K562 (cell line): ENCODE results near the gene COQ5. TPM values are rescaled to one million over a fixed set of nuclear protein-coding genes. Genes with fewer than 3 reads are reported as not detected.

ENCODE experiments used
- MTA3 ChIP-seq: fragments of 450-650 bp; formaldehyde crosslinking; IDR thresholded peaks from 2 replicates; pipeline ENCODE4 v1.6.1; 2017; ENCODE audit warnings: mild to moderate bottlenecking, borderline replicate concordance
- NR4A1 ChIP-seq, 2 experiments: fragments of 250-450 bp in 1 of 2; fragments of 450-650 bp in 1 of 2; sonication (Bioruptor Pico) in 1 of 2; IDR thresholded peaks; 2 replicates each; pipeline versions ENCODE4 v1.4.0 to v1.6.1; 2016 to 2020; ENCODE audit warnings: mild to moderate bottlenecking in 2 of 2, missing compliant biosample characterization in 1 of 2, missing genetic modification characterization in 1 of 2, moderate library complexity in 1 of 2
- POLR2A ChIP-seq: fragments of 450-650 bp; conservative IDR thresholded peaks from 2 replicates; pipeline ENCODE4 v1.6.1; 2016
- SIX5 ChIP-seq, 2 experiments: IDR thresholded peaks; 2 replicates each; pipeline ENCODE4 v1.6.1; 2011; ENCODE audit warnings: low read length in 2 of 2, borderline replicate concordance in 1 of 2, low read depth in 1 of 2, mild to moderate bottlenecking in 1 of 2, moderate library complexity in 1 of 2; ENCODE audit not compliant: insufficient read depth in 1 of 2
- STAT5B ChIP-seq: fragments of 250-450 bp; sonication (Bioruptor Pico); IDR thresholded peaks from 2 replicates; pipeline ENCODE4 v1.8.0; 2021; ENCODE audit warnings: mild to moderate bottlenecking, inconsistent platforms
- polyA plus RNA-seq, 8 experiments: library from polyadenylated mRNA; depleted of rRNA in 4 of 8; stranded (reverse) in 5 of 8; unstranded in 3 of 8; fragments of >200 nt; fragmentation: Nextera tagmentation in 2 of 8; fragmentation: Illumina TruSeq in 1 of 8; extraction: Ambion mirVana in 2 of 8; extraction: Trizol in 1 of 8; gene quantifications; 2 replicates each; pipeline versions ENCODE4 v1.2.1 to v1.2.3, GENCODE V29; 2011 to 2014; ENCODE audit warnings: inconsistent platforms in 1 of 8, missing spikeins in 1 of 8
- total RNA-seq, 7 experiments: library from RNA; depleted of rRNA in 6 of 7; stranded (reverse); fragments of >200 nt in 6 of 7; fragmentation: Illumina TruSeq in 2 of 7; extraction: Trizol in 2 of 7; gene quantifications; 2 replicates each; pipeline versions ENCODE4 v1.2.1 to v1.2.3, GENCODE V29; 2011 to 2021; ENCODE audit warnings: low replicate concordance in 1 of 7
- TF ChIP-seq, protein P1 (sequence below): sonication (generic); formaldehyde crosslinking; IDR thresholded peaks from 2 replicates; pipeline ENCODE4 v1.8.0; 2023; ENCODE audit warnings: missing genetic modification reagents, mild to moderate bottlenecking, borderline replicate concordance
- TF ChIP-seq, protein P2 (sequence below): fragments of 250-450 bp; sonication (Bioruptor Pico); IDR thresholded peaks from 2 replicates; pipeline ENCODE4 v1.8.0; 2021; ENCODE audit warnings: borderline replicate concordance, mild to moderate bottlenecking, moderate library complexity; ENCODE audit not compliant: poor library complexity, severe bottlenecking
- TF ChIP-seq, protein P3 (sequence below): fragments of 450-650 bp; conservative IDR thresholded peaks from 2 replicates; pipeline ENCODE4 v1.6.1; 2016; ENCODE audit warnings: missing genetic modification characterization, low read depth, mild to moderate bottlenecking, control low read depth, missing compliant biosample characterization
- TF ChIP-seq, protein P4 (sequence below), 2 experiments: fragments of 450-650 bp; IDR thresholded peaks; 2 replicates each; pipeline ENCODE4 v1.6.1; 2016
- TF ChIP-seq, protein P5 (sequence below): sonication (generic); formaldehyde crosslinking; IDR thresholded peaks from 2 replicates; pipeline ENCODE4 v1.8.0; 2022; ENCODE audit warnings: mild to moderate bottlenecking, missing genetic modification reagents
- TF ChIP-seq, protein P6 (sequence below): fragments of 250-450 bp; sonication (Bioruptor Pico); IDR thresholded peaks from 2 replicates; pipeline ENCODE4 v1.4.0; 2020

Gene COQ5
- total and polyA plus RNA-seq, 9 of the 15 experiments (the other 6 are each of a cell fraction or from before 2014, with no cell fraction given) = 19.2 to 59.7 (median 30.4) TPM

DNA sequence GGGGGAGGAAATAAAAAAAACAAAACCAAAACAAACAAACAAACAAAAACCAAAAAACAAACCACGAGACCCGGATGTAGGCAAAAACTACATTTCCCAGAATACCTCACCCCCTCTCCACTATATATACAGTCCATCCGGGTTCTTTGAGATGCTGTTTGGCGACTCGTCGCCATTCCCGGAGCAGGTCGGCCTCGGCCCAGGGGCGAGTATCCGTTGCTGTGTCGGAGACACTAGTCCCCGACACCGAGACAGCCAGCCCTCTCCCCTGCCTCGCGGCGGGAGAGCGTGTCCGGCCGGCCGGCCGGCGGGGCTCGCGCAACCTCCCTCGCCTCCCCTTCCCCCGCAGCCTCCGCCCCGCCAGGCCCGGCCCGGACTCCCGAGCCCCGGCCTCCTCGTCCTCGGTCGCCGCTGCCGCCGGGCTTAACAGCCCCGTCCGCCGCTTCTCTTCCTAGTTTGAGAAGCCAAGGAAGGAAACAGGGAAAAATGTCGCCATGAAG, 5.3 kb upstream of the COQ5 start, which contains the start of gene RNF10 (continued):
- TF ChIP-seq POLR2A (peak; percentile 94), MTA3 (peak; percentile 98), STAT5B (no peak), NR4A1 (CRISPR knock-in tag; IDR thresholded peaks at IDR 0.05) (no peak), NR4A1 (tag; IDR thresholded peaks at IDR 0.05) (no peak), SIX5 (IDR thresholded peaks at IDR 0.05; ENCODE audit: borderline replicate concordance in 1 of 2, insufficient read depth in 1 of 2, low read depth in 1 of 2, low read length in 2 of 2) (peak; percentile 45 to 65; a peak in 2 of 4 replicates)
- TF ChIP-seq, protein P1, sequence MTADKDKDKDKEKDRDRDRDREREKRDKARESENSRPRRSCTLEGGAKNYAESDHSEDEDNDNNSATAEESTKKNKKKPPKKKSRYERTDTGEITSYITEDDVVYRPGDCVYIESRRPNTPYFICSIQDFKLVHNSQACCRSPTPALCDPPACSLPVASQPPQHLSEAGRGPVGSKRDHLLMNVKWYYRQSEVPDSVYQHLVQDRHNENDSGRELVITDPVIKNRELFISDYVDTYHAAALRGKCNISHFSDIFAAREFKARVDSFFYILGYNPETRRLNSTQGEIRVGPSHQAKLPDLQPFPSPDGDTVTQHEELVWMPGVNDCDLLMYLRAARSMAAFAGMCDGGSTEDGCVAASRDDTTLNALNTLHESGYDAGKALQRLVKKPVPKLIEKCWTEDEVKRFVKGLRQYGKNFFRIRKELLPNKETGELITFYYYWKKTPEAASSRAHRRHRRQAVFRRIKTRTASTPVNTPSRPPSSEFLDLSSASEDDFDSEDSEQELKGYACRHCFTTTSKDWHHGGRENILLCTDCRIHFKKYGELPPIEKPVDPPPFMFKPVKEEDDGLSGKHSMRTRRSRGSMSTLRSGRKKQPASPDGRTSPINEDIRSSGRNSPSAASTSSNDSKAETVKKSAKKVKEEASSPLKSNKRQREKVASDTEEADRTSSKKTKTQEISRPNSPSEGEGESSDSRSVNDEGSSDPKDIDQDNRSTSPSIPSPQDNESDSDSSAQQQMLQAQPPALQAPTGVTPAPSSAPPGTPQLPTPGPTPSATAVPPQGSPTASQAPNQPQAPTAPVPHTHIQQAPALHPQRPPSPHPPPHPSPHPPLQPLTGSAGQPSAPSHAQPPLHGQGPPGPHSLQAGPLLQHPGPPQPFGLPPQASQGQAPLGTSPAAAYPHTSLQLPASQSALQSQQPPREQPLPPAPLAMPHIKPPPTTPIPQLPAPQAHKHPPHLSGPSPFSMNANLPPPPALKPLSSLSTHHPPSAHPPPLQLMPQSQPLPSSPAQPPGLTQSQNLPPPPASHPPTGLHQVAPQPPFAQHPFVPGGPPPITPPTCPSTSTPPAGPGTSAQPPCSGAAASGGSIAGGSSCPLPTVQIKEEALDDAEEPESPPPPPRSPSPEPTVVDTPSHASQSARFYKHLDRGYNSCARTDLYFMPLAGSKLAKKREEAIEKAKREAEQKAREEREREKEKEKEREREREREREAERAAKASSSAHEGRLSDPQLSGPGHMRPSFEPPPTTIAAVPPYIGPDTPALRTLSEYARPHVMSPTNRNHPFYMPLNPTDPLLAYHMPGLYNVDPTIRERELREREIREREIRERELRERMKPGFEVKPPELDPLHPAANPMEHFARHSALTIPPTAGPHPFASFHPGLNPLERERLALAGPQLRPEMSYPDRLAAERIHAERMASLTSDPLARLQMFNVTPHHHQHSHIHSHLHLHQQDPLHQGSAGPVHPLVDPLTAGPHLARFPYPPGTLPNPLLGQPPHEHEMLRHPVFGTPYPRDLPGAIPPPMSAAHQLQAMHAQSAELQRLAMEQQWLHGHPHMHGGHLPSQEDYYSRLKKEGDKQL (CRISPR knock-in tag) = no peak
- TF ChIP-seq, protein P2, sequence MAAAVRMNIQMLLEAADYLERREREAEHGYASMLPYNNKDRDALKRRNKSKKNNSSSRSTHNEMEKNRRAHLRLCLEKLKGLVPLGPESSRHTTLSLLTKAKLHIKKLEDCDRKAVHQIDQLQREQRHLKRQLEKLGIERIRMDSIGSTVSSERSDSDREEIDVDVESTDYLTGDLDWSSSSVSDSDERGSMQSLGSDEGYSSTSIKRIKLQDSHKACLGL (CRISPR knock-in tag) = no peak
- TF ChIP-seq, protein P3, sequence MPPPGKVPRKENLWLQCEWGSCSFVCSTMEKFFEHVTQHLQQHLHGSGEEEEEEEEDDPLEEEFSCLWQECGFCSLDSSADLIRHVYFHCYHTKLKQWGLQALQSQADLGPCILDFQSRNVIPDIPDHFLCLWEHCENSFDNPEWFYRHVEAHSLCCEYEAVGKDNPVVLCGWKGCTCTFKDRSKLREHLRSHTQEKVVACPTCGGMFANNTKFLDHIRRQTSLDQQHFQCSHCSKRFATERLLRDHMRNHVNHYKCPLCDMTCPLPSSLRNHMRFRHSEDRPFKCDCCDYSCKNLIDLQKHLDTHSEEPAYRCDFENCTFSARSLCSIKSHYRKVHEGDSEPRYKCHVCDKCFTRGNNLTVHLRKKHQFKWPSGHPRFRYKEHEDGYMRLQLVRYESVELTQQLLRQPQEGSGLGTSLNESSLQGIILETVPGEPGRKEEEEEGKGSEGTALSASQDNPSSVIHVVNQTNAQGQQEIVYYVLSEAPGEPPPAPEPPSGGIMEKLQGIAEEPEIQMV (tag) = no peak
- TF ChIP-seq, protein P4, sequence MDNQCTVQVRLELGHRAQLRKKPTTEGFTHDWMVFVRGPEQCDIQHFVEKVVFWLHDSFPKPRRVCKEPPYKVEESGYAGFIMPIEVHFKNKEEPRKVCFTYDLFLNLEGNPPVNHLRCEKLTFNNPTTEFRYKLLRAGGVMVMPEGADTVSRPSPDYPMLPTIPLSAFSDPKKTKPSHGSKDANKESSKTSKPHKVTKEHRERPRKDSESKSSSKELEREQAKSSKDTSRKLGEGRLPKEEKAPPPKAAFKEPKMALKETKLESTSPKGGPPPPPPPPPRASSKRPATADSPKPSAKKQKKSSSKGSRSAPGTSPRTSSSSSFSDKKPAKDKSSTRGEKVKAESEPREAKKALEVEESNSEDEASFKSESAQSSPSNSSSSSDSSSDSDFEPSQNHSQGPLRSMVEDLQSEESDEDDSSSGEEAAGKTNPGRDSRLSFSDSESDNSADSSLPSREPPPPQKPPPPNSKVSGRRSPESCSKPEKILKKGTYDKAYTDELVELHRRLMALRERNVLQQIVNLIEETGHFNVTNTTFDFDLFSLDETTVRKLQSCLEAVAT (IDR thresholded peaks at IDR 0.05) = peak; percentile 30 to 45; a peak in 1 of 4 replicates
- TF ChIP-seq, protein P5, sequence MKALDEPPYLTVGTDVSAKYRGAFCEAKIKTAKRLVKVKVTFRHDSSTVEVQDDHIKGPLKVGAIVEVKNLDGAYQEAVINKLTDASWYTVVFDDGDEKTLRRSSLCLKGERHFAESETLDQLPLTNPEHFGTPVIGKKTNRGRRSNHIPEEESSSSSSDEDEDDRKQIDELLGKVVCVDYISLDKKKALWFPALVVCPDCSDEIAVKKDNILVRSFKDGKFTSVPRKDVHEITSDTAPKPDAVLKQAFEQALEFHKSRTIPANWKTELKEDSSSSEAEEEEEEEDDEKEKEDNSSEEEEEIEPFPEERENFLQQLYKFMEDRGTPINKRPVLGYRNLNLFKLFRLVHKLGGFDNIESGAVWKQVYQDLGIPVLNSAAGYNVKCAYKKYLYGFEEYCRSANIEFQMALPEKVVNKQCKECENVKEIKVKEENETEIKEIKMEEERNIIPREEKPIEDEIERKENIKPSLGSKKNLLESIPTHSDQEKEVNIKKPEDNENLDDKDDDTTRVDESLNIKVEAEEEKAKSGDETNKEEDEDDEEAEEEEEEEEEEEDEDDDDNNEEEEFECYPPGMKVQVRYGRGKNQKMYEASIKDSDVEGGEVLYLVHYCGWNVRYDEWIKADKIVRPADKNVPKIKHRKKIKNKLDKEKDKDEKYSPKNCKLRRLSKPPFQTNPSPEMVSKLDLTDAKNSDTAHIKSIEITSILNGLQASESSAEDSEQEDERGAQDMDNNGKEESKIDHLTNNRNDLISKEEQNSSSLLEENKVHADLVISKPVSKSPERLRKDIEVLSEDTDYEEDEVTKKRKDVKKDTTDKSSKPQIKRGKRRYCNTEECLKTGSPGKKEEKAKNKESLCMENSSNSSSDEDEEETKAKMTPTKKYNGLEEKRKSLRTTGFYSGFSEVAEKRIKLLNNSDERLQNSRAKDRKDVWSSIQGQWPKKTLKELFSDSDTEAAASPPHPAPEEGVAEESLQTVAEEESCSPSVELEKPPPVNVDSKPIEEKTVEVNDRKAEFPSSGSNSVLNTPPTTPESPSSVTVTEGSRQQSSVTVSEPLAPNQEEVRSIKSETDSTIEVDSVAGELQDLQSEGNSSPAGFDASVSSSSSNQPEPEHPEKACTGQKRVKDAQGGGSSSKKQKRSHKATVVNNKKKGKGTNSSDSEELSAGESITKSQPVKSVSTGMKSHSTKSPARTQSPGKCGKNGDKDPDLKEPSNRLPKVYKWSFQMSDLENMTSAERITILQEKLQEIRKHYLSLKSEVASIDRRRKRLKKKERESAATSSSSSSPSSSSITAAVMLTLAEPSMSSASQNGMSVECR = peak; percentile 63; the same call in 1 of the 2 replicates
- TF ChIP-seq, protein P6, sequence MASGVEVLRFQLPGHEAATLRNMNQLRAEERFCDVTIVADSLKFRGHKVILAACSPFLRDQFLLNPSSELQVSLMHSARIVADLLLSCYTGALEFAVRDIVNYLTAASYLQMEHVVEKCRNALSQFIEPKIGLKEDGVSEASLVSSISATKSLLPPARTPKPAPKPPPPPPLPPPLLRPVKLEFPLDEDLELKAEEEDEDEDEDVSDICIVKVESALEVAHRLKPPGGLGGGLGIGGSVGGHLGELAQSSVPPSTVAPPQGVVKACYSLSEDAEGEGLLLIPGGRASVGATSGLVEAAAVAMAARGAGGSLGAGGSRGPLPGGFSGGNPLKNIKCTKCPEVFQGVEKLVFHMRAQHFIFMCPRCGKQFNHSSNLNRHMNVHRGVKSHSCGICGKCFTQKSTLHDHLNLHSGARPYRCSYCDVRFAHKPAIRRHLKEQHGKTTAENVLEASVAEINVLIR (CRISPR knock-in tag) = no peak
